ENCODE results near the gene SUSD1.

SUSD1 gene

DNA sequence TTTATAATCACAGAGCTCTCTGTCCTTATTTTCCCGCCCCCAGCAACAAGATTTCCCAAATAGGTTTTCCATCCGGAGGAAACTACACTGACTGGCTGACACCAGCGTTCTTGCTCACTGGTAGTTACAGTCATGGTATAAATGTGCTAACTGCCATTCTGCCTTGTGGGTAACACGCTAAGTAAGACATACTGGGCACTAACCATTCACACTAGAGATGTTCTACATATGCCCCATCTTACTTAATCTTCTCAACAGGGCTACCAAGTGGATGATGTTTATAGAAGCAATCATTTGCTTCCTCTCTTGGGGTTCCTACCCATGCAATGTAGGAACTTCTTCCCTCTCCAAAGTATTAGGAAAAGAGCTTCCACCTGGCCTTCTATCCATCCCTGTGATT, 111.5 kb downstream of the SUSD1 start:
- Histone ChIP-seq H3K27ac (ENCODE audit: low read depth, low read length) (no peak overlapping the region), H3K27me3 (ENCODE audit: insufficient read depth, low read length) (no peaks in the 10 kb centered on the region), H3K9ac (ENCODE audit: low read depth, low read length) (no peak overlapping the region), H3K4me3 (ENCODE audit: low read length) (no peak overlapping the region), H3K36me3 (ENCODE audit: insufficient read depth, low read length) (no peaks in the 10 kb centered on the region), H3K4me1 (ENCODE audit: insufficient read depth, low read length) (peaks cover 19% of the 10 kb centered on the region), H3K9me3 (ENCODE audit: insufficient read depth, low read depth, low read length) (no peaks in the 10 kb centered on the region)
- WGBS: 92% methylated on average over 4 of the region's 4 CpGs

DNA sequence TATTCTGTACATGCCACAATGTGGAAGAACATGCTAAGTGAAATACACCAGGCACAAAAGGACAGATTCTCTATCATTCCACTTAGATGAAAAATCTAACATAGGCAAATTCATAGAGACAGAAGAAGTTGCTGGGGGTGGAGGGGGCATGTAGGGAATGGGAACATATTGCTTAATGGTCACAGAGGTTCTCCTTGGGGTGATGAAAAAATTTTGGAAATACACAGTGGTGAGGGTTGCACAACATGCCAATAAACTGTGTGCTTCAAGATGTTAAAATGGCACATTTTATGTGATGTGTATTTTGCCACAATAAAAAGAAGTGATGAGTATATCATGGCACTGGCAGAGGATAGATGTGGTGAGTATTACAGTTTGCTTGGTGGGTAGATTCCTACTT, 111.9 kb downstream of the SUSD1 start:
- H3K27me3 ChIP-seq (ENCODE audit: insufficient read depth, low read length): no peaks in the 10 kb centered on the region
- no peak overlapping the region for H3K4me3 ChIP-seq (ENCODE audit: low read length)
- no peak overlapping the region for H3K27ac ChIP-seq (ENCODE audit: low read depth, low read length)
- no peaks in the 10 kb centered on the region for H3K9me3 ChIP-seq (ENCODE audit: insufficient read depth, low read depth, low read length)
- no peaks in the 10 kb centered on the region for H3K36me3 ChIP-seq (ENCODE audit: insufficient read depth, low read length)
- no peak overlapping the region for H3K9ac ChIP-seq (ENCODE audit: low read depth, low read length)
- H3K4me1 ChIP-seq (ENCODE audit: insufficient read depth, low read length): peaks cover 19% of the 10 kb centered on the region

DNA sequence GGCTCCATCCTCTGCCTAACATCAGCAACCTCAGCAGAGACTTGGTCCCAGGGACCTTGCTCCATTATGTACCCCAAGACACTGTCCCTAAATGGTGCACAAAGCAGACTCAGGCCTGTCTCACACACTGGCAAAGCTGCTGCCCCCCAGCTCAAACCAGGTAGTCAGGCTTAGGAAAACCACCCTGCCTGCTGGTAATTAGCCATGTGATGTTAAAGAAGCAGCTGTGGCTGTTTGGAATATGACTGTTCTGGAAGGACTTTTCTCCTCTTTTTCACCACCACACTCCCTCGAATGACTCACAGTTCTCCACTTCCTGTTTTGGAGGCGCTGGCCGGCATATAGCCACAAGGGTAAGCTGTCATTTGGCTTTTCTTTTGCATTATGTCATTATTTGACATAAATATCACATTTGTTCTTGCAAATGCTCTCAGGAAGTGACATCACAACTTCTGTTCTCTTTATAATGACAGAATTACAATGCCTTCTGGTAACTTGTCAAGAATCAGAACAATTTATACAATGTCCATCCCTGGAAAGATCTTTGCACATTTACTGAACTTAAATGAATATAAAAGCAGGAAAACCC, 113.9 kb downstream of the SUSD1 start:
- 43% methylated on average over 3 of the region's 3 CpGs for WGBS
- no peaks in the 10 kb centered on the region for H3K36me3 ChIP-seq (ENCODE audit: insufficient read depth, low read length)
- no peaks in the 10 kb centered on the region for H3K9me3 ChIP-seq (ENCODE audit: insufficient read depth, low read depth, low read length)
- no peak overlapping the region for H3K27ac ChIP-seq (ENCODE audit: low read depth, low read length)
- H3K9ac ChIP-seq (ENCODE audit: low read depth, low read length): no peak overlapping the region
- H3K4me1 ChIP-seq (ENCODE audit: insufficient read depth, low read length): peaks cover 16% of the 10 kb centered on the region
- no peaks in the 10 kb centered on the region for H3K27me3 ChIP-seq (ENCODE audit: insufficient read depth, low read length)
- no peak overlapping the region for H3K4me3 ChIP-seq (ENCODE audit: low read length)

DNA sequence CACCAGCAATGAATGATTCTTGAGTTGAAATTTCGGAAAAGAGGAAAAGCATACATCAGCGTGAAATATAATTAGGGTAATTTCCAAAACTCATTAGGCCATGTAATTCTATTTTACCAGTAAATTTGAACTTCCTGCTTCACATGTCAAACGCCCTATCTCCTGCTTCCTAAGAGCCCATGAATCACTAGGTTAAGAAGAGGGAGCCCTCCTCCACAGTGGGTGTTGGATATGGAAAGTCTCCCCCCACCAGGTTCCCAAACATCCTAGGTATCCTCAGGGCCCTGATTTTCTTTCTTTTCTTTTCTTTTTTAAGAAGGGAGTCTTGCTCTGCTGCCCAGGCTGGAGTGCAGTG, 115.2 kb downstream of the SUSD1 start:
- peaks cover 7% of the 10 kb centered on the region for H3K4me1 ChIP-seq (ENCODE audit: insufficient read depth, low read length)
- no peaks in the 10 kb centered on the region for H3K27me3 ChIP-seq (ENCODE audit: insufficient read depth, low read length)
- H3K27ac ChIP-seq (ENCODE audit: low read depth, low read length): no peak overlapping the region
- H3K9ac ChIP-seq (ENCODE audit: low read depth, low read length): no peak overlapping the region
- H3K36me3 ChIP-seq (ENCODE audit: insufficient read depth, low read length): no peaks in the 10 kb centered on the region
- no peaks in the 10 kb centered on the region for H3K9me3 ChIP-seq (ENCODE audit: insufficient read depth, low read depth, low read length)
- no peak overlapping the region for H3K4me3 ChIP-seq (ENCODE audit: low read length)
- WGBS: 95% methylated on average over 3 of the region's 3 CpGs

GRCh38 chr9:112059145-112059965, 115.7 kb downstream of the SUSD1 start:
- 89% methylated on average over 13 of the region's 13 CpGs for WGBS
- H3K36me3 ChIP-seq (ENCODE audit: insufficient read depth, low read length): no peaks in the 10 kb centered on the region
- H3K9me3 ChIP-seq (ENCODE audit: insufficient read depth, low read depth, low read length): no peaks in the 10 kb centered on the region
- no peaks in the 10 kb centered on the region for H3K27me3 ChIP-seq (ENCODE audit: insufficient read depth, low read length)
- no peak overlapping the region for H3K9ac ChIP-seq (ENCODE audit: low read depth, low read length)
- peaks cover 7% of the 10 kb centered on the region for H3K4me1 ChIP-seq (ENCODE audit: insufficient read depth, low read length)
- no peak overlapping the region for H3K4me3 ChIP-seq (ENCODE audit: low read length)
- H3K27ac ChIP-seq (ENCODE audit: low read depth, low read length): no peak overlapping the region

DNA sequence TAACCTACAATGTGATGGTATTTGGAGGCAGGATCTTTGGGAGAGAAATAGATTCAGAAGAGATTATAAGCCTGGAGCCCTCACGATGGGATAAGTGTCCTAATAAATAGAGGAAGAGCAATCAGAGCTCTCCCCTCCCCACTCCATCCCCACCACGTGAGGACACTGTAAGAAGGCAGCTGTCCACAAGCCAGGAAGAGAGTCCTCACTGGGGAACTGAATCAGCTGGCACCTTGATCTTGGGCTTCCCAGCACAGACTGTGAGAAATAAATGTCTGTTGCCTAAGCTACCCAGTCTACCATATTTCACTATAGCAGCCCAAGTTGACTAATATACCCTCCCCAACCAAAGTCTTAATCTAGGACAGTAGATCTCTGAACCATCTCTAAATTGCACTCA, 118.1 kb downstream of the SUSD1 start:
- WGBS: 69% methylated on average over 2 of the region's 2 CpGs

DNA sequence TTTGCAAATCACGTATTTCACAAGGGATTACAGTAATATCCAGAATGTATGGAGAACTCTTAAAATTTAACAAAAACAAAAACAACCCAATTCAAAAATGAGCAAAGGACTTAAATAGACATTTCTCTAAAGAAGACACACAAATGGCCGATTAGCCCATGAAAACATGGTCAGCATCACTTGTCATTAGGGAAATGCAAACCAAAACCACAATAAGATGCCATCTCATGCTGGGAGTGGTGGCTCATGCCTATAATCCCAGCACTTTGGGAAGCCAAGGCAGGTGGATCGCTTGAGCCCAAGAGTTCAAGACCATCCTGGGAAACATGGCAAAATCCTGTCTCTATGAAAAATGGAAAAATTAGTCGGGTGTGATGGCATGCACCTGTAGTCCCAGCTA, 120.2 kb downstream of the SUSD1 start:
- Histone ChIP-seq H3K4me3 (ENCODE audit: low read length) (no peak overlapping the region), H3K27ac (ENCODE audit: low read depth, low read length) (no peak overlapping the region), H3K4me1 (ENCODE audit: insufficient read depth, low read length) (no peaks in the 10 kb centered on the region), H3K9me3 (ENCODE audit: insufficient read depth, low read depth, low read length) (no peaks in the 10 kb centered on the region), H3K27me3 (ENCODE audit: insufficient read depth, low read length) (no peaks in the 10 kb centered on the region), H3K9ac (ENCODE audit: low read depth, low read length) (no peak overlapping the region), H3K36me3 (ENCODE audit: insufficient read depth, low read length) (no peaks in the 10 kb centered on the region)
- WGBS: 97% methylated on average over 4 of the region's 4 CpGs

More for the DNA sequence above, 118.1 kb downstream of the SUSD1 start:
- Histone ChIP-seq H3K4me1 (ENCODE audit: insufficient read depth, low read length) (peaks cover 7% of the 10 kb centered on the region), H3K9ac (ENCODE audit: low read depth, low read length) (no peak overlapping the region), H3K27me3 (ENCODE audit: insufficient read depth, low read length) (no peaks in the 10 kb centered on the region), H3K27ac (ENCODE audit: low read depth, low read length) (no peak overlapping the region), H3K36me3 (ENCODE audit: insufficient read depth, low read length) (no peaks in the 10 kb centered on the region), H3K4me3 (ENCODE audit: low read length) (no peak overlapping the region), H3K9me3 (ENCODE audit: insufficient read depth, low read depth, low read length) (no peaks in the 10 kb centered on the region)

DNA sequence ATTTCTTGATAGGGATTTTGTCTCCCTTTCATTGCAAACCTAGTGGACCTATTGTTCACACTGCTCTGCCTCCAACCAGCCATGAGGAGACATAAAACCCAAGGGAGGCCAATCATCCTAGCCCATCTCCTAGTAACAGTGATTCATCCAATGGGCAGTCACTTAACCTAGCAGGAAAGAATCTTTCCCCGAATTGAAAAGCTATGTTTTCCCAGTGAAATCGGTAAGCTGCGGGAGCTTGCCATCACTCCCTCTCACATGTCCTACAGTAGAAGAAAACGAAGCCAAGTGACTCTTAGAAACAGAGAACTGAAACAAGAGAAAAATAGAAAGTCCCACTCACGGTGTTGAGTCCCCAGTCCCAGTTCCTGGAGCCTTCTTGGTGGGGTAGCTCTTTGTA, 123.3 kb downstream of the SUSD1 start:
- 94% methylated on average over 5 of the region's 5 CpGs for WGBS
- Histone ChIP-seq H3K9me3 (ENCODE audit: insufficient read depth, low read depth, low read length) (no peaks in the 10 kb centered on the region), H3K4me1 (ENCODE audit: insufficient read depth, low read length) (no peaks in the 10 kb centered on the region), H3K4me3 (ENCODE audit: low read length) (no peak overlapping the region), H3K9ac (ENCODE audit: low read depth, low read length) (no peak overlapping the region), H3K27ac (ENCODE audit: low read depth, low read length) (no peak overlapping the region), H3K27me3 (ENCODE audit: insufficient read depth, low read length) (no peaks in the 10 kb centered on the region), H3K36me3 (ENCODE audit: insufficient read depth, low read length) (no peaks in the 10 kb centered on the region)

DNA sequence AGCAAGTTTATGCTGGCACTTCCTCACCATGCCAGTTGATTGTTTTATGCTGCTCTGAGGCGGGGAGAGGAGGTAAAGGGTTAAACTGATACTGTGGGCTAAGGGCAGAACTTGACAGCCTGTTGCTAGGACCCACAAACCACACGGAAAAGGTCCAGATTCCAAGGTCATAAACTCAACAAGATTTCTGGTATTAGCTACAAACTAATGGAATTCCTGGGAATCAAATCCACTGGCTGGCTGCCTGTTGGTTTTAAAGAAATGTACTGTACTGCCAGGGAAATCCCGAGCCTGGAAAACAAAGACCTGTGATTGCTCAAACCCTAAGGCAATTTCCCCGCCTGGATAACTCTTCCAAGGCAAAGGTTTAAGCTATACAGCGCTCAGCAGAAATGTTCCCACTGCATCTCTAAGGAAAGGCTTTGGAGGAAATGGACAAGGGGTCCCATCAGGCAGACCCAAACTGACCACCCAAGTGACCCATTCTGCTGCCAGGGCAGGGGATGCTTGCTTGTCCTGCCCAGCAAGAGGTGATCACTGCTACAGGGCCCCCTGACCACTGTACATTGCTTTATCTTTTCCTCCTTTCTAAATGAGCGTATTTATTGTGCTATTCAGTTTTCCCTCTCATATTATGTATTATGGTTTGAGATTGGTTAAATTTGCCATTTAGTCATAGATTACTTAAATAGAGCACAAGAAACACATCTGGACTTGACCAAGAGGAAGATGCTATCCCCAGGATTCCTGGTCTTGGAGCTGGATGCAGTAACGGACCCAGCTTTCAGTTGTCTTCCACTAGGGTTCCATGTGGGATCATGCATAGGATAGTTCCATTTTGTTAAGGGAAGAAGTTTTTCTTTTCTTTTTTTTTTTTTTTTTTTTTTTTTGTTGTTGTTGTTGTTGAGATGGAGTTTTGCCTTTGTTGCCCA, 124.3 kb downstream of the SUSD1 start:
- no peak overlapping the region for H3K27ac ChIP-seq (ENCODE audit: low read depth, low read length)
- no peak overlapping the region for H3K9ac ChIP-seq (ENCODE audit: low read depth, low read length)
- no peaks in the 10 kb centered on the region for H3K9me3 ChIP-seq (ENCODE audit: insufficient read depth, low read depth, low read length)
- WGBS: 84% methylated on average over 6 of the region's 7 CpGs
- no peaks in the 10 kb centered on the region for H3K27me3 ChIP-seq (ENCODE audit: insufficient read depth, low read length)
- no peak overlapping the region for H3K4me3 ChIP-seq (ENCODE audit: low read length)
- no peaks in the 10 kb centered on the region for H3K4me1 ChIP-seq (ENCODE audit: insufficient read depth, low read length)
- no peaks in the 10 kb centered on the region for H3K36me3 ChIP-seq (ENCODE audit: insufficient read depth, low read length)

DNA sequence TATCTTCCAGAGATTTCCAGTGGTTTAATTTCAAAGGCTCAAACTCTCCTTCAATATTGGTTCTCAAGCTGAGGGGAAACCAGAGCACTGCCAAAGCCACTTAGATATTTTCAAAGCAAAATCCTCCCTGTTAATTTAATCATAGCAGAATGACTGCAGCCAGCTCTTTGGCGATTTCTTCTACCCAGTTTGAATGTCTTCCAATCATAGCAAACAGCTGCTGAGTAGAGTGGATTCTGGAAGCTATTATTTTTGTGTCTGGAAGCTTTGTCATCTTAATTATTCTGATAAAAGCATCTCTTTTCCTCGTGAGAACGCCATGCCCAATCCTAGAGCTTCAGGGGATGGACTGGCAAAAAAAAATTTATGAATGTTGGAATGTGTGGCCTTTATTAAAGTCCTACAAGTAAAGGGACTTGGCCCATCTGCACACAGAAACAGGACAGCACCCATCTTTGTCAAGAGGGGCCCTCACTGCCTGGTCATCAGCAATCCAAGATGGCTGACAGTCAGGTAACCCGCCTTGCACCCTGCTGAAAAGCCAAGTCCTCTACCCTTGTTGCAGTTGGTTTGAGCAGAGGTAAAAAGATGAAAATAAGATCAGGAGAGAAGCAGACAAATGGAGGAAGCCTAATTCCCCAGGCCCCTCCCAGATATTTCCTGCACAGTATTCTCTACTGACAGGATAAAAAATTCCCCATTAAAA, 125.1 kb downstream of the SUSD1 start:
- 93% methylated on average over 4 of the region's 4 CpGs for WGBS
- no peak overlapping the region for H3K9ac ChIP-seq (ENCODE audit: low read depth, low read length)

More for the DNA sequence above, 125.1 kb downstream of the SUSD1 start:
- H3K36me3 ChIP-seq (ENCODE audit: insufficient read depth, low read length): no peaks in the 10 kb centered on the region
- H3K27me3 ChIP-seq (ENCODE audit: insufficient read depth, low read length): no peaks in the 10 kb centered on the region
- H3K4me1 ChIP-seq (ENCODE audit: insufficient read depth, low read length): no peaks in the 10 kb centered on the region
- H3K4me3 ChIP-seq (ENCODE audit: low read length): no peak overlapping the region
- no peak overlapping the region for H3K27ac ChIP-seq (ENCODE audit: low read depth, low read length)
- H3K9me3 ChIP-seq (ENCODE audit: insufficient read depth, low read depth, low read length): no peaks in the 10 kb centered on the region

Measured in HUES64 (cell line).